ENCODE results near the gene ACADS.

DNA sequence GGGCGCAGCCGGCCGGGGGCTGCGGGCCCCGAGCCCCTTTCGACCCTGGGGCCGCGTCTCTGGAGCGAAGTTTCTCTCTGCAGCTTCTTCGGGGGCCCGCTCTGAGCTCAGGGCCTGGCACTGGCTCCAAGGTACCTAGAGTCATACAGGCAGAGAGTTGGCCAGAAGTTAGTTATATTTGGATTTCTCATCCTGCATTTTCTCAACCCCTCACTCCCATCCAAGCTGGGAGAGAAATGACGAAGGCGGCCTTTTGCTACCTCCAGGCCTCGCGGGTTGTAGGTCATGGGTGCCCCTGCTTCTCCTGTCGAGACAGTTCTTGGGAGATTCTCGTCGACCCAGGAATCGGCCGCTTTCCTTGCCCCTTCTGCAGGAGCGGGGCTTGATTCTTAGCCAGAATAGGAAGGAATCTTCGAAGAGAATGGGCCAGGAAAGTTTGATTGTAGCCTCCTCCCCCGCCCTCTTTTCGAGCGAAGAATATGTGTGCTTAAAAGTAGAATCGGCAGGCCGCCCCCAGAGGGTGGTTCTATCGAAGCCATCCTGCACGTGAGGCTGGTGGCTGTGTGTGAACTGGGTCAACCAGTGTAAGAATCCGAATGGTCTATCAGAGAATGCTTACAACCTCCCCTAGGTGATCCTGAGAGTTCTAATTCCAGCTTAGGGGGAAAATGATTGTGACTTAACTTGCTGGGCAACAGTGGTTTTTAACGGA, 37.9 kb upstream of the ACADS start:
- TF ChIP-seq POLR2A (IDR thresholded peaks at IDR 0.05): no peak
- TF ChIP-seq, protein P1, sequence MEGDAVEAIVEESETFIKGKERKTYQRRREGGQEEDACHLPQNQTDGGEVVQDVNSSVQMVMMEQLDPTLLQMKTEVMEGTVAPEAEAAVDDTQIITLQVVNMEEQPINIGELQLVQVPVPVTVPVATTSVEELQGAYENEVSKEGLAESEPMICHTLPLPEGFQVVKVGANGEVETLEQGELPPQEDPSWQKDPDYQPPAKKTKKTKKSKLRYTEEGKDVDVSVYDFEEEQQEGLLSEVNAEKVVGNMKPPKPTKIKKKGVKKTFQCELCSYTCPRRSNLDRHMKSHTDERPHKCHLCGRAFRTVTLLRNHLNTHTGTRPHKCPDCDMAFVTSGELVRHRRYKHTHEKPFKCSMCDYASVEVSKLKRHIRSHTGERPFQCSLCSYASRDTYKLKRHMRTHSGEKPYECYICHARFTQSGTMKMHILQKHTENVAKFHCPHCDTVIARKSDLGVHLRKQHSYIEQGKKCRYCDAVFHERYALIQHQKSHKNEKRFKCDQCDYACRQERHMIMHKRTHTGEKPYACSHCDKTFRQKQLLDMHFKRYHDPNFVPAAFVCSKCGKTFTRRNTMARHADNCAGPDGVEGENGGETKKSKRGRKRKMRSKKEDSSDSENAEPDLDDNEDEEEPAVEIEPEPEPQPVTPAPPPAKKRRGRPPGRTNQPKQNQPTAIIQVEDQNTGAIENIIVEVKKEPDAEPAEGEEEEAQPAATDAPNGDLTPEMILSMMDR (IDR thresholded peaks at IDR 0.05): no peak

Data from stomach (tissue), 4 donors.